WI38 (cell line): ENCODE measurements around the gene RALB.

Experiments used
- H3K4me3 ChIP-seq: 2 replicates; pipeline ENCODE4 v1.5.1; 2011; ENCODE audit warnings: low read depth, mild to moderate bottlenecking, control low read depth, low read length
- CTCF ChIP-seq: IDR thresholded peaks from 2 replicates; pipeline ENCODE4 v1.5.1; 2012; ENCODE audit warnings: low read depth, mild to moderate bottlenecking, control low read depth, low read length

Gene RALB

GRCh38 chr2:120314690-120315366 lies 62.2 kb downstream of the RALB start:
- no peak for TF ChIP-seq CTCF
- no peak overlapping the region for H3K4me3 ChIP-seq

GRCh38 chr2:120315367-120316033 lies 62.8 kb downstream of the RALB start:
- H3K4me3 ChIP-seq: no peak overlapping the region
- TF ChIP-seq CTCF: no peak

- H3K4me3 ChIP-seq: no peak overlapping the region
- TF ChIP-seq CTCF: no peak
Measured at GRCh38 chr2:120316071-120316470, 63.4 kb downstream of the RALB start.

GRCh38 chr2:120316528-120317179 lies 64.0 kb downstream of the RALB start:
- H3K4me3 ChIP-seq: no peak overlapping the region
- TF ChIP-seq CTCF: no peak

- no peak for TF ChIP-seq CTCF
Measured at GRCh38 chr2:120317180-120317533, 64.5 kb downstream of the RALB start.

GRCh38 chr2:120317916-120318315 lies 65.3 kb downstream of the RALB start:
- H3K4me3 ChIP-seq: no peak overlapping the region
- TF ChIP-seq CTCF: no peak

More at GRCh38 chr2:120317180-120317533, 64.5 kb downstream of the RALB start:
- no peak overlapping the region for H3K4me3 ChIP-seq

GRCh38 chr2:120318626-120319025 lies 66.0 kb downstream of the RALB start:
- TF ChIP-seq CTCF: no peak
- H3K4me3 ChIP-seq: no peak overlapping the region
